Heart left ventricle (tissue), 13 donors: ENCODE data around the gene SGK1.

Experiments used
- POLR2A ChIP-seq, 2 donors: fragments of 450-650 bp; IDR thresholded peaks; one replicate each; pipeline ENCODE4 v1.6.1; 2017; ENCODE audit warnings: antibody characterized with exemption in 2 of 2, mild to moderate bottlenecking in 2 of 2, moderate library complexity in 2 of 2
- TF ChIP-seq, protein P1 (sequence below), 12 donors: fragments of 200-600 bp; sonication (generic) in 4 of 12; IDR thresholded peaks; one replicate each; pipeline versions ENCODE4 v1.5.0 to v1.8.0; 2018 to 2022; ENCODE audit warnings: antibody characterized with exemption in 12 of 12, mild to moderate bottlenecking in 5 of 12
- donor health status: ischemic (EF 13 %, LVEDD 7.1; RV severe dilation, severe dysfunction).
- donor health status: DM: no; HTN: yes; CAD: no.
- donor health status: DM: no; HTN: no; CAD: no.
- donor health status: ischemic (EF 25% LVEDD 6.9; RV normal size, moderate dysfunction).
- donor health status: ischemic (EF 25% LVEDD 5.7; RV mildly dilated, moderate dysfunction).
- donor health status: ischemic (EF 35%, LVEDD 5.7; RV mildly dilated, moderate dysfunction).
- donor health status: nonischemic (EF 11% LVEDD 7.7; RV severe dilation, severe dysfunction).
- donor health status: DM: yes; HTN: yes; CAD: no.
- donor health status: PGD.
- donor health status: ischemic (EF 29% LVEDD 5.4; RV normal size, mild dysfunction).
- donor health status: nonischemic (EF 23%, LVEDD 6.1; RV moderate dilation, normal function).

DNA sequence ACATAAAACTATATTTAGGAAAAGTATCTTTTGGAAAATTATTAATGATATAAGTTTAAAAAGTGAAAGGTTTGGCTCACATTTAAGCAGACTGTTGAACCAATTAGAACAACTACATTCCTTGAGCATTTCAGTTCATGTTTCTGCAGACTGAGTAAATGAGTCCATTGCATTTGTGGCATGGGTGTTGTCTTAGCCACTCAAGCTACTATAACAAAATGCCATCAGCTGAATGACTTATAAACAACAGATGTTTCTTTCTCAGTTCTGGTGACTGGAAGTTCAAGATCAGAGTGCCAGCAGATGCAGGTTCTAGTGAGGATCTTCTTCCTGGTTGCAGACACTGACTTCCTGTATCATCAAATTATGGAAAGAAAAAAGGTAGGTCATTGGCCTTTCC lies 198.4 kb downstream of the SGK1 start:
- TF ChIP-seq, protein P1, sequence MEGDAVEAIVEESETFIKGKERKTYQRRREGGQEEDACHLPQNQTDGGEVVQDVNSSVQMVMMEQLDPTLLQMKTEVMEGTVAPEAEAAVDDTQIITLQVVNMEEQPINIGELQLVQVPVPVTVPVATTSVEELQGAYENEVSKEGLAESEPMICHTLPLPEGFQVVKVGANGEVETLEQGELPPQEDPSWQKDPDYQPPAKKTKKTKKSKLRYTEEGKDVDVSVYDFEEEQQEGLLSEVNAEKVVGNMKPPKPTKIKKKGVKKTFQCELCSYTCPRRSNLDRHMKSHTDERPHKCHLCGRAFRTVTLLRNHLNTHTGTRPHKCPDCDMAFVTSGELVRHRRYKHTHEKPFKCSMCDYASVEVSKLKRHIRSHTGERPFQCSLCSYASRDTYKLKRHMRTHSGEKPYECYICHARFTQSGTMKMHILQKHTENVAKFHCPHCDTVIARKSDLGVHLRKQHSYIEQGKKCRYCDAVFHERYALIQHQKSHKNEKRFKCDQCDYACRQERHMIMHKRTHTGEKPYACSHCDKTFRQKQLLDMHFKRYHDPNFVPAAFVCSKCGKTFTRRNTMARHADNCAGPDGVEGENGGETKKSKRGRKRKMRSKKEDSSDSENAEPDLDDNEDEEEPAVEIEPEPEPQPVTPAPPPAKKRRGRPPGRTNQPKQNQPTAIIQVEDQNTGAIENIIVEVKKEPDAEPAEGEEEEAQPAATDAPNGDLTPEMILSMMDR (IDR thresholded peaks at IDR 0.05) = no peak
- no peak for TF ChIP-seq POLR2A (IDR thresholded peaks at IDR 0.05)
